Spleen (tissue), 7 donors: ENCODE results near the gene LRRTM4.

Experiments used
- CTCF ChIP-seq, 11 experiments: fragments of 200-600 bp in 7 of 11; fragments of 450-650 bp in 4 of 11; sonication (generic) in 4 of 11; IDR thresholded peaks in 8 of 11; conservative IDR thresholded peaks in 3 of 11; 1 replicate in 7 of 11; 2 replicates in 4 of 11; pipeline versions ENCODE4 v1.4.0 to v1.8.0; 2016 to 2021; ENCODE audit warnings: antibody characterized with exemption in 11 of 11, inconsistent platforms in 4 of 11, mild to moderate bottlenecking in 1 of 11
- POLR2A ChIP-seq, 3 donors: fragments of 450-650 bp; IDR thresholded peaks; one replicate each; pipeline ENCODE4 v1.5.1; 2017; ENCODE audit warnings: antibody characterized with exemption in 3 of 3, mild to moderate bottlenecking in 1 of 3
- donor health status: DM: no; HTN: no; CAD: no; lungs with moderate emphysema.
- donor health status: DM: no; HTN: no; CAD: no.
- donor health status: DM: no; HTN: no; CAD: no.

GRCh38 chr2:77193858-77194448, 328.2 kb downstream of the LRRTM4 start:
- TF ChIP-seq POLR2A (IDR thresholded peaks at IDR 0.05) (no peak), CTCF (IDR thresholded peaks at IDR 0.05 in 8 of 11, conservative IDR thresholded peaks at IDR 0.05 in 3 of 11) (no peak)
